Cerebellar nuclear complex (tissue), 1 donor: ENCODE results near the gene NRXN3.

Source experiments
- DNase-seq, 2 experiments: peaks; one replicate each; lab custom pipeline; 2025; lab: John Stamatoyannopoulos, UW

The NRXN3 gene

GRCh38 chr14:79809849-79810612 lies 1639.9 kb downstream of the NRXN3 start:
- no peak for DNase-seq

- DNase-seq, result no peak
Measured at GRCh38 chr14:79820866-79821535, 1650.8 kb downstream of the NRXN3 start.

GRCh38 chr14:79822034-79822433 lies 1651.9 kb downstream of the NRXN3 start:
- DNase-seq, result no peak

DNA sequence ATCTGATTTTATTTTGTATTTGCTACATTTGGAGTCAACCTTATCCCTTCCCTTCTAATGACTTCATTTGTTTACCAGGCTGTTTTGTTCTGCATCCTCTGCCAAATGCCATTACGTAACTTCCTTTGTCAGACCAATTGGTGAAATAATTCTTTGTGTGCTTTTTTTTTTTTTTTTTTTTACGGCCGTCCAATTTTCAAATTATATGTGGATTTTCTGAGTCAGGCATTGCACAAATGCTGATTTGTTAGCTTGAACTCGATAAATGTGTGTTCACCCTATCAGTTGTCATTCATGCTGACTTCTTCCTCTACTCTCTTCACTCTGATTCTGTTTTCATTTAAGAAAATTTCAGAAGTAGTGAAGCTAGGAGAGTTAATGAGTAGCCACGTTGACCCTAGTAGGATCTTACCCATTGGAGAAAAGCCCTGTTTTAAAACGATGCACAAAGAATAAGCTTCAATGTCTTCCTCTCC lies 1654.9 kb downstream of the NRXN3 start:
- DNase-seq, result peak; percentile 30 to 67

DNA sequence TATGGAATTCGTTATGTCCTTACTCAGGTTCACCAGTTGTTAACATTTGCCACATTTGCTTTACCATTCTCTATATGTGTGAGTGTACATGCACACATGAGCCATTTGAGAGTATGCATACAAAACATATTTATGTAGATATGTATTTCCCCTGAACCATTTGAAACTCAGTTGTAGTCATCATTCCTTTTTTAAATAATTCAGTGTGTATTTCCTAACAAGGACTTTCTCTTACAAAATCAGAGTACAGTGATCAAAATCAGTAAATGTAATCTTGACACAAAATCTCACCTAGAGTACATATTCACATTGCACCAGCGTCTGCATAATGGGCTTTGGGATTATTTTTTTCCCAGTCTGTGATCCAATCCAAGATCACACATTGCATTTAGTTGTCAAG lies 1656.2 kb downstream of the NRXN3 start:
- no peak for DNase-seq

- no peak for DNase-seq
Measured at GRCh38 chr14:79829405-79830166, 1659.4 kb downstream of the NRXN3 start.

DNA sequence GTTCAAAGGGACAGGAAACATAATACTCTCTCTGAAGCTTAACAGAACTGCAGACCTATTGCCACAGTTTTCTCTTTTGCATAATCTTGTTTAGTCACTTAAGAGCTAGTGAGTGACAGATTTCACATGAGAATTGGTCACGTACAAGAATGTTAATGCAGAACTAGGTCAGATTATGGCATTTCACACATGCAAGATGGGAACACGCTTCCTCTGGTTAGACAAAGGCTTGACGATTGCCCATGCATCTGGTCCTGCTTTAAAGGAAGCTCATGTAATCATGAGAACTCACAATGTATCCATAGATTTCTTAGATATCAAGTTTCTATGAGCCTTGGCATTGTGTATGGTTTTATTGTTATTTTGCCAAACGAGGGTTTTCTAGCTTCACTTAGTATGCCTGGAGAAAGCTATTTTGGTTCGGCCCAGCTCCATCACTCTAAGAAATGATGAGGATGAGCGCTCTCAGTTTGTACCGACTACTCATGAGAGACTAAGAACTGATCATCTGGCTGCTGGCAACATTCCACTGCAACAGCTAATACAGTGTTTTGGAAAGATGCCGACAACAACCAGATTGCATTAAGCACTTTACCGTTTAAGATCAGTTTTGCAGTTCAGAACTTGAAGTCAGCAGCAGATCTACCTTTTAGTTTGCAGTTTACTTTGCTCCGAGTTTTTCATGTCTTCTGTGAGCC lies 1661.2 kb downstream of the NRXN3 start:
- DNase-seq, result no peak

DNA sequence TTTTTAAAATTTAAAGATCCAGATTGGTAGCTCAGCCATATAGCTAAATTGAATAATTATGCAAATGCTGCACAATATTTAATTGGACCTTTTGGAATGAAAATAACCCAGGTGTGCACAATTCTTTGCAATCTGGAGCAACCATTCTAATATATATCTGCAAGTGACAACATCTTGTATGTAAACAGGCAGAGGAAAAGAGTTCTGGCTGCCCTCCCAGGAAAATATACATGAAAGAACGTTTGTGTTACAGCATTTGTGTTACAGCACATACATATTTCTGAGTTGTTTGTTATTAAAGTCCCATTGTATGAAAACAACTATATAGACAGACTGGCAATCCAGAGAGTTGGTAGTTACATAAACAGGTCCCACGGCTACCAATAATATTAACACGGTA lies 1663.6 kb downstream of the NRXN3 start:
- DNase-seq, result no peak

DNA sequence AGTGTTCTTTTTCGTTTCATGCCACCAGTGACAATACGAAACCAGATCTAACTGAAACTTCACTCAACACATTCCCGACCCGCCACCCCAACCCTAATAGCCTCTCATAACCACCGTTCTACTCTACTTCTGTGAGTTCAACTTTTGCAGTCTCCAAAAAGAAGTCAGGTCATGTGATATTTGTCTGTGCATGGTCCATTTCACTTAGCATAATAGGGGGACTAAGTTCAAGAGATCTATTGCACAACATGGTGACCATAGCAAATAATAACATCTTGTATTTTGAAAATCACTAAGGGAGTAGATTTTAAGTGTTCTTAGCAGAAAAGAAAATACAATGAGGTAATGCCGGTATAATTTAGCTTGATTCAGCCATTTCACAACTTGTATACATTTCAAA lies 1664.7 kb downstream of the NRXN3 start:
- no peak for DNase-seq

GRCh38 chr14:79836577-79836976 lies 1666.4 kb downstream of the NRXN3 start:
- no peak for DNase-seq

DNA sequence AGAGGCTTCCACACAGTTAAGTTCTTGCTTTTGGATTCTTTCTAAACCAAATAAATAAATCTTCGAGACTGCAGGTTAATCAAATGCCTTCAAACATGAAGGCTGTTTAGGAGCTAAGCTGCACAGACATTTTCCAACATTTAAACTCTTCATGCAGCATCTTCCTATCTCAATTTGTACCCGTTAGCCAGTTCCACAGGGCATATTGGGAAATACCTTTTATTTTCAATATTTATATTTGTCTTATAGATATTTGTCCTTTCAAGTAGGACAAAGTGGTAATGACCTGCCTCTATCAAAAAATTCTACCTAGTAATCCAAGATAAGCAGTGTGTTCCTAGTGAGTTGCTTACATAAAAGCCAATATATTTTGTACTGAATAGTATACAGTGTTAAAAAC lies 1667.5 kb downstream of the NRXN3 start:
- no peak for DNase-seq

- no peak for DNase-seq
Measured at GRCh38 chr14:79840103-79840502, 1669.9 kb downstream of the NRXN3 start.

GRCh38 chr14:79840831-79841230 lies 1670.7 kb downstream of the NRXN3 start:
- DNase-seq, result no peak

DNA sequence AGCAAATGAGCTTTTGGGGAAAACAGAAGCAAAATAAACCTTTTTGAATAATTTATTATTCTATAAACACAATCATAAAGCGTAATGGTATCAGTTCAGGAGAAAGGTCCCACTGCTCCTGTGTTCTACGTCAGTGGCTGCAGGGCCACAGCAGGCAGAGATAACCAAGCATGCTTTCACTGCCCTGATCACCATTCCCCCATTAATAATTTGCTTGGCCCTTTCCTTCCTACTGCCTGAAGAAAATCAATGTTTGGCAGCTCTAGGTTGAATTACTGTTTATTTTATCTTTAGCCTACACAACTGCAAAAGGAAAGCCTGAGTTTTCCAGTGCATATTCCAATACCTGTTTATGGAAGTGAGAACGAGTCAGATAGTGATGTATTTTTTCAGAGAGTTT lies 1671.3 kb downstream of the NRXN3 start:
- DNase-seq, result no peak

DNA sequence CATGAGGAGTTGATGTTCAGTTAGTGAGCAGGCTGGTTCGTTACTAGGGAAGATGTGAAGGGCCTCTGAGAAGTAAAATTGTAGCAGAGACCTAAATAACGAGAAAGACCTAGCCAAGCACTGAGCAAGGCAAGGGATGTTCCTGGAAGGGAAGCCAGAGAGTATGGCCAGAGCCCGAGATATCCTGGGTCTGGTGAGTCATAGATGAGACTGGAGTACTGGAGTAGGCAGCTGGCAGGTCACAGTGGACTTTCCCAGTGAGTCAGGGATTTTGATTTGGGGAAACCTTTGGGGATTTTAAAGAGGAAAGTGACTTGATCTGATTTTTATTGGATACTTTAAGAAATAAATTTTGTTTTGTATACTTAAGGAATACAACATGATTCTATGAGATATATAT lies 1672.1 kb downstream of the NRXN3 start:
- no peak for DNase-seq

GRCh38 chr14:79852950-79853744 lies 1683.0 kb downstream of the NRXN3 start:
- DNase-seq, result no peak

DNA sequence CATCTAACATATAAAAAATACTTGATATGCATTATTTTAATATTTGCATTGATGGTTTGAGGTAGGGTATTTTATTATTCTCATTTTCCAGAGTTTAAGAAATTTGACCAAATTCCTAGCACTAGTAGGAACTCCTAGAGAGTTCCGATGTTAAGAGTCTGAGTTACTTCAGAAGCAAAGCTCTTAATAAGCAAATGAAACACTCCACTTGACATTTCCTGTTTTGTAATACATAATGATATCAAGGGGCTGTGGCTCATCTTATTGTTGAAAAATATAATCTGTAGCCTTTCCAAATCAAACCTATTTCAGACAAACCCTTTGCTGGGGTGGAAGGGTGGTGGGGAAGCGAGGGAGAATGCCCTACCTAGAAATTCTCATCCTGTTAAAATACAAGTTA lies 1685.6 kb downstream of the NRXN3 start:
- no peak for DNase-seq

GRCh38 chr14:79856381-79856780 lies 1686.2 kb downstream of the NRXN3 start:
- DNase-seq, result no peak

DNA sequence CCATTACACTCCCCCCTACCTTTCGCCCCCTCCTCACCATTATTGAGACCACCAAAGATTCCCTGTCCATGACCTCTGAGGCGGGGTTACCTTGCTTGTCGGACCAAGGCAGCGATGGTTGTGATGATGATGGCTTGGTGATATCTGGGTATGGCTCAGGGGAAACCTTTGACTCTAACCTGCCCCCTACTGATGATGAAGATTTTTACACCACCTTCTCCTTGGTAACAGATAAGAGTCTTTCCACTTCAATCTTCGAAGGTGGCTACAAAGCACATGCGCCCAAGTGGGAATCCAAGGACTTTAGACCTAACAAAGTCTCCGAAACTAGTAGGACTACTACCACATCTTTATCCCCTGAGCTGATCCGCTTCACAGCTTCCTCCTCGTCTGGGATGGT lies 1690.9 kb downstream of the NRXN3 start:
- no peak for DNase-seq

DNA sequence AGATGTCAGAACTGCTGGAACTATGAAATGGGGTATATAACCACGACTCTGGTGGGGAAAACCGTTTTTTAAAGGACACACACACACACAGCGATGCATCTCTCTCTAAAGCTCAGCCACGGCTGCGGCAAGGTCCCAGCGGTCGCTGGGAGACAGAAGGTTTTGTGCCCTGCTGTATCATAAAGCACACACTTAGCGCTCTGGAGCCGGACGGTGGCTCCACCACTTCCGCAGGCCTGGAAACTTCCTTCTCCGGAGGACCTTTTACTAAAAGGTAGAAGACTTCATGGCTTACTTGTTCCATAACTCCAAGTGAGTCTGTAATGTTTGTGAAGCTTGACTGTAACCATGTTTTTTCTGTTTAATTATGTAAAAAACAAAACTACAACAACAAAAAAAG lies 1691.9 kb downstream of the NRXN3 start:
- DNase-seq, result no peak

GRCh38 chr14:79871136-79871535 lies 1701.0 kb downstream of the NRXN3 start:
- no peak for DNase-seq
